ENCODE data around the gene AIFM2.

DNA sequence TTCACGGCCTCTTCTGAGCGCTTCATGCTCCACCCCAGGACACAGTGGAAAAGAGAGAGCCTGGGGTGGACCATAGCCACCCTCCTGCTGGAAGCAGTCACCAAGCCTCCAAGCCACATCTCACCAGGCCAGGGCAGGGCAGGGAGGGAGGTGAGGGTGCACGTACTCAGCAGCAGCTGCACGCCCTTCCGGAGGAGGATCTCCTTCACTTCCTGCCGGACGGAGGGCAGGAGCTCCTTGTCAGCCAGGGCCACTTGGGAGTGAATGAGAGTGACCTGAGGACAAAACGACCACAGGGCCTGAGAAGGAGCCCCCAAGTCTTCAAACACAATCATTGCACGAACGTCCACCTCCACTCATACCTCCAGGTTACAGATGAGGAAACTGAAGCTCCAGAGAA is 15.0 kb downstream of the AIFM2 start:
- TF ChIP-seq, protein P1, sequence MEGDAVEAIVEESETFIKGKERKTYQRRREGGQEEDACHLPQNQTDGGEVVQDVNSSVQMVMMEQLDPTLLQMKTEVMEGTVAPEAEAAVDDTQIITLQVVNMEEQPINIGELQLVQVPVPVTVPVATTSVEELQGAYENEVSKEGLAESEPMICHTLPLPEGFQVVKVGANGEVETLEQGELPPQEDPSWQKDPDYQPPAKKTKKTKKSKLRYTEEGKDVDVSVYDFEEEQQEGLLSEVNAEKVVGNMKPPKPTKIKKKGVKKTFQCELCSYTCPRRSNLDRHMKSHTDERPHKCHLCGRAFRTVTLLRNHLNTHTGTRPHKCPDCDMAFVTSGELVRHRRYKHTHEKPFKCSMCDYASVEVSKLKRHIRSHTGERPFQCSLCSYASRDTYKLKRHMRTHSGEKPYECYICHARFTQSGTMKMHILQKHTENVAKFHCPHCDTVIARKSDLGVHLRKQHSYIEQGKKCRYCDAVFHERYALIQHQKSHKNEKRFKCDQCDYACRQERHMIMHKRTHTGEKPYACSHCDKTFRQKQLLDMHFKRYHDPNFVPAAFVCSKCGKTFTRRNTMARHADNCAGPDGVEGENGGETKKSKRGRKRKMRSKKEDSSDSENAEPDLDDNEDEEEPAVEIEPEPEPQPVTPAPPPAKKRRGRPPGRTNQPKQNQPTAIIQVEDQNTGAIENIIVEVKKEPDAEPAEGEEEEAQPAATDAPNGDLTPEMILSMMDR (IDR thresholded peaks at IDR 0.05) = no peak
- TF ChIP-seq POLR2A (IDR thresholded peaks at IDR 0.05) = no peak
- no peak for TF ChIP-seq POLR2AphosphoS5 (IDR thresholded peaks at IDR 0.05; ENCODE audit: insufficient read depth in 1 of 2, low read depth in 1 of 2)
